Measurements from ENCODE around the gene TNF. TPM values are rescaled to one million over a fixed set of nuclear protein-coding genes. Genes with fewer than 3 reads are reported as not detected.
A peak's percentile ranks its signal among the peaks of the same experiment; 100 is the strongest.

TNF gene
- total and polyA plus RNA-seq, 4 experiments from 2014 or later, result 3.9 to 28.2 (median 17.5) TPM

DNA sequence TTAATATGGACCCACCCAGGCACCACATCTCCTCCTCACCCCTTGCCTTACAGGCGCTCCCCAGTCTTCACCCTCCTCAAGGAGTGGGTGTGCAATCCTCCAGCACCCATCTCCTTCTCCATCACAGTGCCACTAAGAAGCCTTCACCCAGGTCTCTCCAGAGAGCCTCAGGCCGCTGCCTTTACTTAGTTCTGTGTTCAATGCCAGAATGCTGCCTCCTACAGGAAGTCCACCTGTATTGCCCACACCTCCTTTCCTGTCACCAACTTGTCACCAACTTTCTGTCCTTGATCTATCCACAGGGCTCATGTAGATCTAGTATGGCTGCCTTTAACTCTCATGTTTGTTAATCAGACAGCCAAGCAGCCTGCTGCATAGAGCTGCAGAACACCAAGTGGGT lies 10.1 kb downstream of the TNF start:
- H3K9me3 Mint-ChIP-seq, result peaks cover 0 to 2% (median 0%) of the 10 kb centered on the region in 8 donors
- DNase-seq, result peak; percentile 56 to 66 (median 56)
- intact Hi-C loops (cut with micrococcal nuclease), result no loop called here

DNA sequence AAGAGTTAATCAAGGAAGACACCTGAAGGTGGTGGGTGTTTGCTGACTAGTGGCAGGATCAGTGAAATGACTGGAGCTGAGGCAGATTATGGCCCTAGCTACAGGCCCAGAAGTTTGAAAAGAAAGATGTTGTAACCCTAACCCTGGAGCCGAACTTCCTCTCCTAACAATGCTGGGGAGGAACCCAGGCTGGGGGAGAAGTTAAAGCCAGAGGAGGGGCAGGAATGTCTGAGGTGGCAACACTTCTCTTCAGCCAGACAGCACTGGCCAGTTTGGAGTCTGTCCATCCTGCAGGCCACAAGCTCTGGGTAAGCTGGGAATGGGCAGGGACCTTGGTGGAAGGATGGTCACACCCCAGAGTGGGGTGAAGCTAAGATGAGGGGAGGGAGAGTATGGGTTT lies 10.6 kb downstream of the TNF start, which contains the start of gene LST1:
LST1 (plus strand) TSS at position 270 of the 400 bp plus-strand sequence. CDS start 1,023 bp downstream, outside the sequence.
- Mint-ChIP-seq H3K27me3 (no peaks in the 10 kb centered on the region), H3K27ac (peak within 1 kb of the TSS; percentile 92 to 98 (median 96)), H3K36me3 (peaks cover 23 to 25% of the 10 kb centered on the region in 2 donors), H3K4me1 (peaks cover 41 to 95% (median 64%) of the 10 kb centered on the region in 4 donors), H3K4me3 (peak within 1 kb of the TSS; percentile 76 to 91 (median 83)), H3K9me3 (peaks cover 0 to 2% (median 0%) of the 10 kb centered on the region in 8 donors)
- no peak for DNase-seq
- H3K4me1 ChIP-seq (ENCODE audit: insufficient read depth, low read length), result peaks cover 74% of the 10 kb centered on the region
- ChIA-PET CTCF (ENCODE audit: partially characterized antibody) (interaction anchor here (1.4 to 19.9 kb wide), 4 partner anchors 5 to 44 kb away, joined by 4 to 962 read pairs (median 778); partner anchors contain the start of genes ATP6V1G2, DDX39B, LST1 and LTB), POLR2A (ENCODE audit: partially characterized antibody) (interaction anchor here (0.8 to 52.5 kb wide), 6 partner anchors 3 to 1259 kb away, joined by 3 to 3597 read pairs (median 24); partner anchors contain the start of genes ATP6V1G2, BAG6, DDX39B and HSPA1A)
- H3K4me3 ChIP-seq (ENCODE audit: low read length in 2 of 2), result peak within 1 kb of the TSS; percentile 7 to 17
- no peaks in the 10 kb centered on the region for H3K27me3 ChIP-seq (ENCODE audit: insufficient read depth, low read length)
- intact Hi-C loops (cut with micrococcal nuclease), result no loop called here
- H3K27ac ChIP-seq (ENCODE audit: low read depth, low read length), result peak within 1 kb of the TSS; percentile 62
- H3K36me3 ChIP-seq (ENCODE audit: insufficient read depth, low read length), result no peaks in the 10 kb centered on the region
- no peaks in the 10 kb centered on the region for H3K9me3 ChIP-seq (ENCODE audit: control insufficient read depth in 1 of 2, low read length in 2 of 2)

More for the DNA sequence above, 10.1 kb downstream of the TNF start:
- peaks cover 39 to 97% (median 62%) of the 10 kb centered on the region in 4 donors for H3K4me1 Mint-ChIP-seq
- Histone ChIP-seq H3K36me3 (ENCODE audit: insufficient read depth, low read length) (no peaks in the 10 kb centered on the region), H3K9me3 (ENCODE audit: control insufficient read depth in 1 of 2, low read length in 2 of 2) (no peaks in the 10 kb centered on the region), H3K4me1 (ENCODE audit: insufficient read depth, low read length) (peaks cover 74% of the 10 kb centered on the region), H3K4me3 (ENCODE audit: low read length in 2 of 2) (peak overlapping the region; percentile 7 to 17), H3K27ac (ENCODE audit: low read depth, low read length) (peak overlapping the region; percentile 62), H3K27me3 (ENCODE audit: insufficient read depth, low read length) (no peaks in the 10 kb centered on the region)
- ChIA-PET CTCF (ENCODE audit: partially characterized antibody) (interaction anchor here (0.6 to 19.9 kb wide), 6 partner anchors 5 to 505 kb away, joined by 3 to 962 read pairs (median 324); partner anchors contain the start of genes ATP6V1G2, DDX39B, LST1 and LTB), POLR2A (ENCODE audit: partially characterized antibody) (interaction anchor here (0.8 to 52.5 kb wide), 6 partner anchors 3 to 1259 kb away, joined by 3 to 3597 read pairs (median 24); partner anchors contain the start of genes ATP6V1G2, BAG6, DDX39B and HSPA1A)
- H3K27ac Mint-ChIP-seq, result peak overlapping the region; percentile 92 to 98 (median 96)
- no peaks in the 10 kb centered on the region for H3K27me3 Mint-ChIP-seq
- H3K4me3 Mint-ChIP-seq, result peak overlapping the region; percentile 74 to 91 (median 83)
- H3K36me3 Mint-ChIP-seq, result peaks cover 27 to 29% of the 10 kb centered on the region in 2 donors

DNA sequence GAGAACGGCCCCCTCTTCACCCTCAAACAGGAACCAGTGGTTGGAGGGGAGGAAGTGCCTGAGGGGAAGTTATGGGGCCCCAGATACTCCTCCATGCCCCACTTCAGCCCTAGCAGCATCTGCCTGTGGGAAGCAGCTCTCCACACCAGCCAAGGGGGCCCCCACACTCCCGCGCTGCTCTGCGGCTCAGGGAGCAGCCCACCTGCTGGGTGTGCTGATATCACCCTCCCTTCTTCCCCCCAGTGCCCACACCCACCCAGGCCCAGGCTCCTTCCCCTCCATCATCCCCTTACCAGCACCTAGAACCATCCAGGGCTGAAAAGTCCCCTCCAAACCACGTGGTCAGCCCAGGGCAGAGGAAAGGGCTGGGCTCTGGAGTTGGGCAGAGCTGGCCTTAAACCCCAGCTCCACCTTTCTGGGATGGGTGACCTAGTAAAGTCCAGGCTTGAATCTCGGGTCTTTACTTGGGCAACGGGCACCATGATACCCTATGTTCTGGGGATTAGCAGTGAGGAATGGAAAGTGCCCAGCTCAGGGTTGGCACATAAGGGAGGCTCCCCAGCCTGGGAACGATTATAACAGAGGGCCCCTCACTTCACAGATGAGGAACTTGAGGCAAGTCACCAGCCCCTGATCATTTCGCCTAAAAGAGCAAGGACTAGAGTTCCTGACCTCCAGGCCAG lies 11.4 kb downstream of the TNF start:
- peak overlapping the region; percentile 62 for H3K27ac ChIP-seq (ENCODE audit: low read depth, low read length)
- Mint-ChIP-seq H3K36me3 (peaks cover 16 to 18% of the 10 kb centered on the region in 2 donors), H3K9me3 (peaks cover 0 to 2% (median 0%) of the 10 kb centered on the region in 8 donors), H3K27me3 (no peaks in the 10 kb centered on the region), H3K4me1 (peaks cover 41 to 93% (median 68%) of the 10 kb centered on the region in 4 donors), H3K4me3 (peak overlapping the region; percentile 72 to 91 (median 83)), H3K27ac (peak overlapping the region; percentile 92 to 98 (median 96))
- intact Hi-C loops (cut with micrococcal nuclease), result no loop called here
- ChIA-PET POLR2A (ENCODE audit: partially characterized antibody) (interaction anchor here (0.8 to 52.5 kb wide), 5 partner anchors 4 to 1258 kb away, joined by 3 to 3597 read pairs (median 45); partner anchors contain the start of genes ATP6V1G2, BAG6, DDX39B and HSPA1B), CTCF (ENCODE audit: partially characterized antibody) (interaction anchor here (1.1 to 19.9 kb wide), 4 partner anchors 6 to 92 kb away, joined by 3 to 962 read pairs (median 778); partner anchors contain the start of genes ATP6V1G2, LST1, LTB and NCR3)
- H3K27me3 ChIP-seq (ENCODE audit: insufficient read depth, low read length), result no peaks in the 10 kb centered on the region
- no peaks in the 10 kb centered on the region for H3K36me3 ChIP-seq (ENCODE audit: insufficient read depth, low read length)
- peak overlapping the region; percentile 7 to 17 for H3K4me3 ChIP-seq (ENCODE audit: low read length in 2 of 2)
- H3K9me3 ChIP-seq (ENCODE audit: control insufficient read depth in 1 of 2, low read length in 2 of 2), result no peaks in the 10 kb centered on the region
- peaks cover 74% of the 10 kb centered on the region for H3K4me1 ChIP-seq (ENCODE audit: insufficient read depth, low read length)
- DNase-seq, result peak in 4 of 5 donors; percentile 48 to 64 (median 49)

GRCh38 chr6:31587791-31588777 lies 12.7 kb downstream of the TNF start:
- H3K27me3 Mint-ChIP-seq, result no peaks in the 10 kb centered on the region
- H3K9me3 Mint-ChIP-seq, result peaks cover 0 to 2% (median 0%) of the 10 kb centered on the region in 8 donors
- POLR2A ChIA-PET (ENCODE audit: partially characterized antibody), result interaction anchor here (1.0 to 52.5 kb wide), 3 partner anchors 5 to 240 kb away, joined by 3 to 3597 read pairs (median 3597); partner anchors contain the start of genes ATP6V1G2, DDX39B, HSPA1B and LST1
- Histone ChIP-seq H3K27me3 (ENCODE audit: insufficient read depth, low read length) (no peaks in the 10 kb centered on the region), H3K4me1 (ENCODE audit: insufficient read depth, low read length) (peaks cover 78% of the 10 kb centered on the region), H3K4me3 (ENCODE audit: low read length in 2 of 2) (no peak overlapping the region), H3K27ac (ENCODE audit: low read depth, low read length) (peak overlapping the region; percentile 62), H3K36me3 (ENCODE audit: insufficient read depth, low read length) (no peaks in the 10 kb centered on the region), H3K9me3 (ENCODE audit: control insufficient read depth in 1 of 2, low read length in 2 of 2) (no peaks in the 10 kb centered on the region)
- peak overlapping the region; percentile 93 to 99 (median 96) for H3K27ac Mint-ChIP-seq
- peaks cover 4 to 6% of the 10 kb centered on the region in 2 donors for H3K36me3 Mint-ChIP-seq
- CTCF ChIA-PET (ENCODE audit: partially characterized antibody), result interaction anchor here (1.1 to 19.9 kb wide), 4 partner anchors 5 to 93 kb away, joined by 3 to 962 read pairs (median 778); partner anchors contain the start of genes ATP6V1G2, LST1, LTB and NCR3
- peak overlapping the region; percentile 73 to 90 (median 80) for H3K4me3 Mint-ChIP-seq
- peaks cover 46 to 93% (median 72%) of the 10 kb centered on the region in 4 donors for H3K4me1 Mint-ChIP-seq
- intact Hi-C loops (cut with micrococcal nuclease), result no loop called here
- DNase-seq, result no peak

GRCh38 chr6:31588871-31589650 lies 13.7 kb downstream of the TNF start:
- Histone ChIP-seq H3K27ac (ENCODE audit: low read depth, low read length) (peak overlapping the region; percentile 62), H3K27me3 (ENCODE audit: insufficient read depth, low read length) (no peaks in the 10 kb centered on the region), H3K4me3 (ENCODE audit: low read length in 2 of 2) (no peak overlapping the region), H3K4me1 (ENCODE audit: insufficient read depth, low read length) (peaks cover 78% of the 10 kb centered on the region), H3K9me3 (ENCODE audit: control insufficient read depth in 1 of 2, low read length in 2 of 2) (no peaks in the 10 kb centered on the region), H3K36me3 (ENCODE audit: insufficient read depth, low read length) (no peaks in the 10 kb centered on the region)
- Mint-ChIP-seq H3K4me1 (peaks cover 49 to 95% (median 72%) of the 10 kb centered on the region in 4 donors), H3K4me3 (peak overlapping the region in 6 of 8 donors; percentile 9 to 49 (median 31)), H3K9me3 (peaks cover 0 to 5% (median 0%) of the 10 kb centered on the region in 8 donors), H3K27ac (peak overlapping the region; percentile 46 to 96 (median 87)), H3K27me3 (no peaks in the 10 kb centered on the region), H3K36me3 (peaks cover 4 to 6% of the 10 kb centered on the region in 2 donors)
- intact Hi-C loops (cut with micrococcal nuclease), result no loop called here
- DNase-seq, result no peak
- ChIA-PET POLR2A (ENCODE audit: partially characterized antibody) (interaction anchor here (36.9 to 52.5 kb wide), 2 partner anchors 6 to 26 kb away, joined by 3597 read pairs; partner anchors contain the start of genes ATP6V1G2, DDX39B, LST1 and LTA), CTCF (ENCODE audit: partially characterized antibody) (interaction anchor here (17.1 to 19.9 kb wide), 3 partner anchors 4 to 34 kb away, joined by 595 to 962 read pairs (median 962); partner anchors contain the start of genes ATP6V1G2, LST1, LTB and NCR3)

Measured in CD4-positive, alpha-beta memory T cell (primary cell).